Skin of body (tissue), 2 donors: Measurements from ENCODE around the gene USP17L15. TPM values are rescaled to one million over a fixed set of nuclear protein-coding genes. Genes with fewer than 3 reads are reported as not detected.
"Not testable (repeated sequence)": the region's sequence is repeated elsewhere in the genome, so short reads cannot be mapped to it uniquely, and the experiment has no call there.

ENCODE experiments used
- DNase-seq: peaks from one replicate; lab custom pipeline; 2025; lab: John Stamatoyannopoulos, UW
- total RNA-seq: library from RNA; depleted of rRNA; stranded (reverse); fragments of >200 nt; gene quantifications from one replicate; pipeline ENCODE4 v1.2.3, GENCODE V29; 2014

USP17L15 gene, protein sequence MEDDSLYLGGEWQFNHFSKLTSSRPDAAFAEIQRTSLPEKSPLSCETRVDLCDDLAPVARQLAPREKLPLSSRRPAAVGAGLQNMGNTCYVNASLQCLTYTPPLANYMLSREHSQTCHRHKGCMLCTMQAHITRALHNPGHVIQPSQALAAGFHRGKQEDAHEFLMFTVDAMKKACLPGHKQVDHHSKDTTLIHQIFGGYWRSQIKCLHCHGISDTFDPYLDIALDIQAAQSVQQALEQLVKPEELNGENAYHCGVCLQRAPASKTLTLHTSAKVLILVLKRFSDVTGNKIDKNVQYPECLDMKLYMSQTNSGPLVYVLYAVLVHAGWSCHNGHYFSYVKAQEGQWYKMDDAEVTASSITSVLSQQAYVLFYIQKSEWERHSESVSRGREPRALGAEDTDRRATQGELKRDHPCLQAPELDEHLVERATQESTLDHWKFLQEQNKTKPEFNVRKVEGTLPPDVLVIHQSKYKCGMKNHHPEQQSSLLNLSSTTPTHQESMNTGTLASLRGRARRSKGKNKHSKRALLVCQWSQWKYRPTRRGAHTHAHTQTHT
- total RNA-seq: not detected

DNA sequence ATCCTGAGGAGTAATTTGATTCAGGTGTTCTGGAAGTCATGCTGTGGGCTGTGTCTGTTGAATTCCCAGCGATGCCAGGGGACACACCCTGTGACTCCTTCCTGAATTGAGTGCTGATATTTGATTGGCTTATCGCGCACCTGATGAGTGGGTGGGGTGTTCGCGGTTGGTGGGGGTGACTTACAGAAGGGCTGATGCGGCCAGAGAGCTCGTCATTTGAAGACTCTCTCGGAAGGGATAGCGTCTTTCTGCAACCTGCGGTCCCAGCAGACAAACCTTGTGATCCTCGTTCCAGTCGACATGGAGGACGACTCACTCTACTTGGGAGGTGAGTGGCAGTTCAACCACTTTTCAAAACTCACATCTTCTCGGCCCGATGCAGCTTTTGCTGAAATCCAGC lies at the start of gene USP17L15:
TSS of gene USP17L15 (plus strand) at position 301 of the 400 bp plus-strand sequence. CDS start at position 301, 0 bp downstream.
- not testable (repeated sequence) for DNase-seq

DNA sequence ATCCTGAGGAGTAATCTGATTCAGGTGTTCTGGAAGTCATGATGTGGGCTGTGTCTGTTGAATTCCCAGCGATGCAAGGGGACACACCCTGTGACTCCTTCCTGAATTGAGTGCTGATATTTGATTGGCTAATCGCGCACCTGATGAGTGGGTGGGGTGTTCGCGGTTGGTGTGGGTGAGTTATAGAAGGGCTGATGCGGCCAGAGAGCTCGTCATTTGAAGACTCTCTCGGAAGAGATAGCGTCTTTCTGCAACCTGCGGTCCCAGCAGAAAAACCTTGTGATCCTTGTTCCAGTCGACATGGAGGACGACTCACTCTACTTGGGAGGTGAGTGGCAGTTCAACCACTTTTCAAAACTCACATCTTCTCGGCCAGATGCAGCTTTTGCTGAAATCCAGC lies 23.8 kb upstream of the USP17L15 start, which contains the start of gene USP17L10:
TSS of gene USP17L10 (plus strand) at position 301 of the 400 bp plus-strand sequence. CDS start at position 301, 0 bp downstream.
- not testable (repeated sequence) for DNase-seq

DNA sequence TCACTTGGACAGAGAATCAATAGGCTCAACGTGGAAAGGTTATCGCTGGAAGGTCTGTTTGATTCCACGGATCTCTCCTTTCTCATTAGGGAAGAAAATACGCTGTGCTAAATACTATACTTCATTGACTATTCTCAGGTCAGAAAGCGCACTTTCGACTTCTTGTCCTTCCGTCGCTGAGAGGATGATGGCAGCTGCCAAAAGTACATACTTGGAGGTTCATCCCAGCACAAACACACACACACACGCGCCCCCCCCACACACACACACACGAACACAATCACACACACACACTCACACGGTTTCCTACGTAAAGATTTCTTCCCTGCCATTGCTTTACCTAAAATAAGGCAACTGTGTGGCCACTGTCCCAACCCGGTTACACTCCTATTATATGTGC lies 19.5 kb upstream of the USP17L15 start:
- not testable (repeated sequence) for DNase-seq

DNA sequence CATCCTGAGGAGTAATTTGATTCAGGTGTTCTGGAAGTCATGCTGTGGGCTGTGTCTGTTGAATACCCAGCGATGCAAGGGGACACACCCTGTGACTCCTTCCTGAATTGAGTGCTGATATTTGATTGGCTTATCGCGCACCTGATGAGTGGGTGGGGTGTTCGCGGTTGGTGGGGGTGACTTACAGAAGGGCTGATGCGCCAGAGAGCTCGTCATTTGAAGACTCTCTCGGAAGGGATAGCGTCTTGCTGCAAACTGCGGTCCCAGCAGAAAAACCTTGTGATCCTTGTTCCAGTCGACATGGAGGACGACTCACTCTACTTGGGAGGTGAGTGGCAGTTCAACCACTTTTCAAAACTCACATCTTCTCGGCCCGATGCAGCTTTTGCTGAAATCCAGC lies 19.1 kb upstream of the USP17L15 start, which contains the start of gene USP17L11:
TSS of gene USP17L11 (plus strand) at position 301 of the 400 bp plus-strand sequence. CDS start at position 301, 0 bp downstream.
- DNase-seq: not testable (repeated sequence)

DNA sequence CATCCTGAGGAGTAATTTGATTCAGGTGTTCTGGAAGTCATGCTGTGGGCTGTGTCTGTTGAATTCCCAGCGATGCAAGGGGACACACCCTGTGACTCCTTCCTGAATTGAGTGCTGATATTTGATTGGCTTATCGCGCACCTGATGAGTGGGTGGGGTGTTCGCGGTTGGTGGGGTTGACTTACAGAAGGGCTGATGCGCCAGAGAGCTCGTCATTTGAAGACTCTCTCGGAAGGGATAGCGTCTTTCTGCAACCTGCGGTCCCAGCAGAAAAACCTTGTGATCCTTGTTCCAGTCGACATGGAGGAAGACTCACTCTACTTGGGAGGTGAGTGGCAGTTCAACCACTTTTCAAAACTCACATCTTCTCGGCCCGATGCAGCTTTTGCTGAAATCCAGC lies 14.3 kb upstream of the USP17L15 start, which contains the start of gene USP17L12:
TSS of gene USP17L12 (plus strand) at position 301 of the 400 bp plus-strand sequence. CDS start at position 301, 0 bp downstream.
- DNase-seq: not testable (repeated sequence)

DNA sequence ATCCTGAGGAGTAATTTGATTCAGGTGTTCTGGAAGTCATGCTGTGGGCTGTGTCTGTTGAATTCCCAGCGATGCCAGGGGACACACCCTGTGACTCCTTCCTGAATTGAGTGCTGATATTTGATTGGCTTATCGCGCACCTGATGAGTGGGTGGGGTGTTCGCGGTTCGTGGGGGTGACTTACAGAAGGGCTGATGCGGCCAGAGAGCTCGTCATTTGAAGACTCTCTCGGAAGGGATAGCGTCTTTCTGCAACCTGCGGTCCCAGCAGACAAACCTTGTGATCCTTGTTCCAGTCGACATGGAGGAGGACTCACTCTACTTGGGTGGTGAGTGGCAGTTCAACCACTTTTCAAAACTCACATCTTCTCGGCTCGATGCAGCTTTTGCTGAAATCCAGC lies 9.6 kb upstream of the USP17L15 start, which contains the start of gene USP17L13:
TSS of gene USP17L13 (plus strand) at position 301 of the 400 bp plus-strand sequence. CDS start at position 301, 0 bp downstream.
- not testable (repeated sequence) for DNase-seq

DNA sequence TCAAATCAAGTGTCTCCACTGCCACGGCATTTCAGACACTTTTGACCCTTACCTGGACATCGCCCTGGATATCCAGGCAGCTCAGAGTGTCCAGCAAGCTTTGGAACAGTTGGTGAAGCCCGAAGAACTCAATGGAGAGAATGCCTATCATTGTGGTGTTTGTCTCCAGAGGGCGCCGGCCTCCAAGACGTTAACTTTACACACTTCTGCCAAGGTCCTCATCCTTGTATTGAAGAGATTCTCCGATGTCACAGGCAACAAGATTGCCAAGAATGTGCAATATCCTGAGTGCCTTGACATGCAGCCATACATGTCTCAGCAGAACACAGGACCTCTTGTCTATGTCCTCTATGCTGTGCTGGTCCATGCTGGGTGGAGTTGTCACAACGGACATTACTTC lies 3.9 kb upstream of the USP17L15 start:
- DNase-seq: not testable (repeated sequence)

DNA sequence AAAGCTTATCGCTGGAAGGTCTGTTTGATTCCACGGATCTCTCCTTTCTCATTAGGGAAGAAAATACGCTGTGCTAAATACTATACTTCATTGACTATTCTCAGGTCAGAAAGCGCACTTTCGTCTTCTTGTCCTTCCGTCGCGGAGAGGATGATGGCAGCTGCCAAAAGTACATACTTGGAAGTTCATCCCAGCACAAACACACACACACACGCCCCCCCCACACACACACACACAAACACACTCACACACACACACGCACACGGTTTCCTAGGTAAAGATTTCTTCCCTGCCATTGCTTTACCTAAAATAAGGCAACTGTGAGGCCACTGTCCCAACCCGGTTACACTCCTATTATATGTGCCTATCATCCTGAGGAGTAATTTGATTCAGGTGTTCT lies 4.3 kb downstream of the USP17L15 start:
- DNase-seq: not testable (repeated sequence)

DNA sequence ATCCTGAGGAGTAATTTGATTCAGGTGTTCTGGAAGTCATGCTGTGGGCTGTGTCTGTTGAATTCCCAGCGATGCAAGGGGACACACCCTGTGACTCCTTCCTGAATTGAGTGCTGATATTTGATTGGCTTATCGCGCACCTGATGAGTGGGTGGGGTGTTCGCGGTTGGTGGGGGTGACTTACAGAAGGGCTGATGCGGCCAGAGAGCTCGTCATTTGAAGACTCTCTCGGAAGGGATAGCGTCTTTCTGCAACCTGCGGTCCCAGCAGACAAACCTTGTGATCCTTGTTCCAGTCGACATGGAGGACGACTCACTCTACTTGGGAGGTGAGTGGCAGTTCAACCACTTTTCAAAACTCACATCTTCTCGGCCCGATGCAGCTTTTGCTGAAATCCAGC lies 9.4 kb downstream of the USP17L15 start, which contains the start of gene USP17L17:
TSS of gene USP17L17 (plus strand) at position 301 of the 400 bp plus-strand sequence. CDS start at position 301, 0 bp downstream.
- DNase-seq: not testable (repeated sequence)

DNA sequence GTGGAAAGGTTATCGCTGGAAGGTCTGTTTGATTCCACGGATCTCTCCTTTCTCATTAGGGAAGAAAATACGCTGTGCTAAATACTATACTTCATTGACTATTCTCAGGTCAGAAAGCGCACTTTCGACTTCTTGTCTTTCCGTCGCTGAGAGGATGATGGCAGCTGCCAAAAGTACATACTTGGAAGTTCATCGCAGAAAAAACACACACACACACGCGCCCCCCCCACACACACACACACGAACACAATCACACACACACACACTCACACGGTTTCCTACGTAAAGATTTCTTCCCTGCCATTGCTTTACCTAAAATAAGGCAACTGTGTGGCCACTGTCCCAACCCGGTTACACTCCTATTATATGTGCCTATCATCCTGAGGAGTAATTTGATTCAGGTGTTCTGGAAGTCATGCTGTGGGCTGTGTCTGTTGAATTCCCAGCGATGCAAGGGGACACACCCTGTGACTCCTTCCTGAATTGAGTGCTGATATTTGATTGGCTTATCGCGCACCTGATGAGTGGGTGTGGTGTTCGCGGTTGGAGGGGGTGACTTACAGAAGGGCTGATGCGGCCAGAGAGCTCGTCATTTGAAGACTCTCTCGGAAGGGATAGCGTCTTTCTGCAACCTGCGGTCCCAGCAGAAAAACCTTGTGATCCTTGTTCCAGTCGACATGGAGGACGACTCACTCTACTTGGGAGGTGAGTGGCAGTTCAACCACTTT lies 13.9 kb downstream of the USP17L15 start, which contains the start of gene USP17L18:
TSS of gene USP17L18 (plus strand) at position 678 of the 728 bp plus-strand sequence. CDS start at position 678, 0 bp downstream.
- not testable (repeated sequence) for DNase-seq

- DNase-seq: not testable (repeated sequence)
These were observed 18.9 kb downstream of the USP17L15 start, which contains the start of gene USP17L19 for GRCh38 chr4:9253078-9253477. Gene USP17L19, plus strand, starts transcription at chr4:9253378. Its CDS starts 0 bp downstream, at chr4:9253378.

- not testable (repeated sequence) for DNase-seq
These were observed 23.6 kb downstream of the USP17L15 start, which contains the start of gene USP17L20 for GRCh38 chr4:9257824-9258223. Gene USP17L20, plus strand, starts transcription at chr4:9258124. Its CDS starts 0 bp downstream, at chr4:9258124.

GRCh38 chr4:9262572-9262971 lies 28.4 kb downstream of the USP17L15 start, which contains the start of gene USP17L21:
Gene USP17L21, plus strand, starts transcription at chr4:9262872. Its CDS starts 0 bp downstream, at chr4:9262872.
- DNase-seq: not testable (repeated sequence)

- DNase-seq: not testable (repeated sequence)
These were observed 33.1 kb downstream of the USP17L15 start, which contains the start of gene USP17L22 for GRCh38 chr4:9267319-9267718. Gene USP17L22, plus strand, starts transcription at chr4:9267619. Its CDS starts 0 bp downstream, at chr4:9267619.

- not testable (repeated sequence) for DNase-seq
These were observed 37.5 kb downstream of the USP17L15 start for GRCh38 chr4:9271719-9272118.

Other genes starting within 250 kb of the USP17L15 start
- not detected for gene FAM90A26, start 64.0 kb upstream of the USP17L15 start, total RNA-seq
- gene USP17L10, start 23.7 kb upstream of the USP17L15 start, total RNA-seq: not detected
- gene USP17L11, start 19.0 kb upstream of the USP17L15 start, total RNA-seq: not detected
- not detected for gene USP17L12, start 14.2 kb upstream of the USP17L15 start, total RNA-seq
- gene USP17L13, start 9.5 kb upstream of the USP17L15 start, total RNA-seq: not detected
- not detected for gene USP17L17, start 9.5 kb downstream of the USP17L15 start, total RNA-seq
- not detected for gene USP17L18, start 14.2 kb downstream of the USP17L15 start, total RNA-seq
- not detected for gene USP17L19, start 19.0 kb downstream of the USP17L15 start, total RNA-seq
- not detected for gene USP17L20, start 23.7 kb downstream of the USP17L15 start, total RNA-seq
- gene USP17L21, start 28.5 kb downstream of the USP17L15 start, total RNA-seq: not detected
- gene USP17L22, start 33.2 kb downstream of the USP17L15 start, total RNA-seq: not detected
- gene USP17L24, start 90.8 kb downstream of the USP17L15 start, total RNA-seq: not detected
- not detected for gene USP17L25, start 95.5 kb downstream of the USP17L15 start, total RNA-seq
- not detected for gene USP17L26, start 100.3 kb downstream of the USP17L15 start, total RNA-seq
- not detected for gene USP17L5, start 105.0 kb downstream of the USP17L15 start, total RNA-seq
- gene USP17L27, start 109.8 kb downstream of the USP17L15 start, total RNA-seq: not detected
- gene USP17L28, start 114.5 kb downstream of the USP17L15 start, total RNA-seq: not detected
- not detected for gene USP17L29, start 119.3 kb downstream of the USP17L15 start, total RNA-seq
- gene USP17L30, start 128.7 kb downstream of the USP17L15 start, total RNA-seq: not detected
- not detected for gene DEFB131A, start 210.0 kb downstream of the USP17L15 start, total RNA-seq